Adrenal gland (tissue), 5 donors: ENCODE data around the gene AHNAK2.

Experiments used
- POLR2A ChIP-seq, 2 donors: fragments of 450-650 bp; IDR thresholded peaks; one replicate each; pipeline ENCODE4 v1.6.1; 2017; ENCODE audit warnings: antibody characterized with exemption in 2 of 2, mild to moderate bottlenecking in 2 of 2, moderate library complexity in 1 of 2
- TF ChIP-seq, protein P1 (sequence below), 6 experiments: fragments of 450-650 bp in 4 of 6; fragments of 200-600 bp in 2 of 6; sonication (generic) in 1 of 6; IDR thresholded peaks; 1 replicate in 5 of 6; 2 replicates in 1 of 6; pipeline versions ENCODE4 v1.5.1 to v1.8.0; 2016 to 2021; ENCODE audit warnings: antibody characterized with exemption in 6 of 6, mild to moderate bottlenecking in 2 of 6, moderate library complexity in 1 of 6
- donor health status: DM: no; HTN: no; CAD: no.

DNA sequence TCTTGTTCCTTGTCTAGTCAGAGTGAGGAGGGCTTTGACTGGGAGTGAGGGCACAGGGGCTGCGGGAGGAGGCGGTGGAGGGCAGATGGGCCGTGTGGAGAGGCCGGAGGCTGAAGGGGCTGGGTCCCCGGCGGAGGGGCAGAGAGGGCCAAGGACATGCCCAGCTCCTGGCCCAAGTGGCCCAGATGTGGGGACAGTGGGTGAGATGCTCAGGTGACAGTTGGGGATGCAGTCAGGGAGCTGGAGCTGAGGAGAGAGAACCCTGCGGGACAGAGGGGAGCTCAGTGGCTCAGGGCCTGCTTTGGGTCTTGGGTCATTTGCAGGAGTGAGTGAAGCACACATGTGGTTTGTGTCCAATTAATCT is 80.0 kb downstream of the AHNAK2 start:
- TF ChIP-seq, protein P1, sequence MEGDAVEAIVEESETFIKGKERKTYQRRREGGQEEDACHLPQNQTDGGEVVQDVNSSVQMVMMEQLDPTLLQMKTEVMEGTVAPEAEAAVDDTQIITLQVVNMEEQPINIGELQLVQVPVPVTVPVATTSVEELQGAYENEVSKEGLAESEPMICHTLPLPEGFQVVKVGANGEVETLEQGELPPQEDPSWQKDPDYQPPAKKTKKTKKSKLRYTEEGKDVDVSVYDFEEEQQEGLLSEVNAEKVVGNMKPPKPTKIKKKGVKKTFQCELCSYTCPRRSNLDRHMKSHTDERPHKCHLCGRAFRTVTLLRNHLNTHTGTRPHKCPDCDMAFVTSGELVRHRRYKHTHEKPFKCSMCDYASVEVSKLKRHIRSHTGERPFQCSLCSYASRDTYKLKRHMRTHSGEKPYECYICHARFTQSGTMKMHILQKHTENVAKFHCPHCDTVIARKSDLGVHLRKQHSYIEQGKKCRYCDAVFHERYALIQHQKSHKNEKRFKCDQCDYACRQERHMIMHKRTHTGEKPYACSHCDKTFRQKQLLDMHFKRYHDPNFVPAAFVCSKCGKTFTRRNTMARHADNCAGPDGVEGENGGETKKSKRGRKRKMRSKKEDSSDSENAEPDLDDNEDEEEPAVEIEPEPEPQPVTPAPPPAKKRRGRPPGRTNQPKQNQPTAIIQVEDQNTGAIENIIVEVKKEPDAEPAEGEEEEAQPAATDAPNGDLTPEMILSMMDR (IDR thresholded peaks at IDR 0.05), result no peak
- no peak for TF ChIP-seq POLR2A (IDR thresholded peaks at IDR 0.05)
